ENCODE measurements around the gene PARL. TPM values are rescaled to one million over a fixed set of nuclear protein-coding genes. Genes with fewer than 3 reads are reported as not detected.

Gene PARL
- total and polyA plus RNA-seq, 2 donors (not counting 3 experiments of a cell fraction or from before 2014, with no cell fraction given) = 38.8 to 48.1 TPM

GRCh38 chr3:183931881-183932280, 47.2 kb upstream of the PARL start:
- BruUV-seq (replicated peaks) = no TSS peak
- FAIRE-seq = no peak
- peaks cover 0 to 7% of the 10 kb centered on the region in 2 experiments for H3K36me3 ChIP-seq (ENCODE audit: control insufficient read depth in 2 of 2, extremely low read depth in 1 of 2, insufficient read depth in 2 of 2, low read length in 2 of 2)

More at GRCh38 chr3:183931881-183932280, 47.2 kb upstream of the PARL start:
- Histone ChIP-seq H3K4me2 (ENCODE audit: insufficient read depth, low read length) (no peak overlapping the region), H4K20me1 (replicated peaks; ENCODE audit: control insufficient read depth, extremely low read depth, insufficient read depth, low read length) (no peaks in the 10 kb centered on the region), H3K27ac (ENCODE audit: insufficient read depth, low read depth, low read length) (no peak overlapping the region), H2AFZ (ENCODE audit: low read depth, low read length) (no peak overlapping the region), H3K9me3 (replicated peaks; ENCODE audit: control insufficient read depth, insufficient read depth, low read length) (no peaks in the 10 kb centered on the region), H3K9ac (replicated peaks; ENCODE audit: extremely low read depth, insufficient read depth, low read length) (no peak overlapping the region), H3K79me2 (ENCODE audit: control insufficient read depth, insufficient read depth, low read length) (no peaks in the 10 kb centered on the region), H3K4me3 (replicated peaks in 1 of 3; ENCODE audit: insufficient read depth in 1 of 3, low read depth in 1 of 3, low read length in 3 of 3) (no peak overlapping the region), H3K27me3 (ENCODE audit: control insufficient read depth in 2 of 2, insufficient read depth in 2 of 2, low read length in 2 of 2) (no peaks in the 10 kb centered on the region), H3K4me1 (ENCODE audit: control insufficient read depth, extremely low read depth, insufficient read depth, low read length) (no peaks in the 10 kb centered on the region), H3K9me1 (replicated peaks; ENCODE audit: control insufficient read depth, extremely low read depth, insufficient read depth, low read length) (no peaks in the 10 kb centered on the region)
- intact Hi-C loops (cut with micrococcal nuclease) (no loop called here), dilution Hi-C loops (cut with MboI; ENCODE audit: extremely low pct_ligation_motif_present, low sequenced_read_pairs) (no loop called here)
- no peak for DNase-seq (ENCODE audit: low read depth, low spot score)
- no peak for TF ChIP-seq MYC (IDR thresholded peaks at IDR 0.05; ENCODE audit: low read depth, low read length)
- no peak for TF ChIP-seq GATA2 (IDR thresholded peaks at IDR 0.05; ENCODE audit: insufficient read depth, insufficient read length, low read depth, low read length)
- TF ChIP-seq POLR2AphosphoS5 (IDR thresholded peaks at IDR 0.05; ENCODE audit: insufficient read depth, low read depth, low read length) = no peak
- no peak for TF ChIP-seq POLR2A (IDR thresholded peaks at IDR 0.05; ENCODE audit: low read depth, low read length)
- no peak for TF ChIP-seq MAX (IDR thresholded peaks at IDR 0.05; ENCODE audit: insufficient read depth, insufficient read length)
- no peak for TF ChIP-seq CTCF (IDR thresholded peaks at IDR 0.05; ENCODE audit: extremely low read depth in 1 of 2, insufficient read depth in 1 of 2, low read depth in 1 of 2, low read length in 2 of 2)
- no peak for TF ChIP-seq FOS (IDR thresholded peaks at IDR 0.05; ENCODE audit: borderline replicate concordance, insufficient read depth, low read length)
- TF ChIP-seq EZH2 (IDR thresholded peaks at IDR 0.05; ENCODE audit: borderline replicate concordance, low read depth, low read length, severe bottlenecking) = no peak
- TF ChIP-seq JUN (IDR thresholded peaks at IDR 0.05; ENCODE audit: borderline replicate concordance, insufficient read depth, insufficient read length, low read depth) = no peak
- ChIA-PET CTCF (no interaction called here), POLR2A (no interaction called here)

All from endothelial cell of umbilical vein (primary cell).